Nephron progenitor cell (in vitro differentiated cells): ENCODE measurements around the gene TBL1XR1.

ENCODE experiments used
- DNase-seq: peaks from one replicate; pipeline ENCODE4 v3.0.0; 2021
- H3K27ac Mint-ChIP-seq: 2 replicates; pipeline ENCODE4 v1.8.0; 2021; ENCODE audit warnings: mild to moderate bottlenecking, moderate library complexity, mixed read lengths
- H3K27me3 Mint-ChIP-seq: 2 replicates; pipeline ENCODE4 v1.8.0; 2021; ENCODE audit warnings: mild to moderate bottlenecking, low read depth, mixed read lengths; ENCODE audit not compliant: poor library complexity
- H3K36me3 Mint-ChIP-seq: 2 replicates; pipeline ENCODE4 v1.8.0; 2021; ENCODE audit warnings: low read depth, mixed read lengths
- H3K4me1 Mint-ChIP-seq: 2 replicates; pipeline ENCODE4 v1.8.0; 2021; ENCODE audit warnings: mixed read lengths
- H3K4me3 Mint-ChIP-seq: 2 replicates; pipeline ENCODE4 v1.8.0; 2021; ENCODE audit warnings: mild to moderate bottlenecking, moderate library complexity, mixed read lengths
- H3K9me3 Mint-ChIP-seq: 2 replicates; pipeline ENCODE4 v1.8.0; 2021; ENCODE audit warnings: mild to moderate bottlenecking, moderate library complexity, mixed read lengths
- TF ChIP-seq, protein P1 (sequence below): fragments of 200-600 bp; sonication (generic); IDR thresholded peaks from 2 replicates; pipeline ENCODE4 v1.5.0; 2021; ENCODE audit warnings: antibody characterized with exemption

TBL1XR1 gene

DNA sequence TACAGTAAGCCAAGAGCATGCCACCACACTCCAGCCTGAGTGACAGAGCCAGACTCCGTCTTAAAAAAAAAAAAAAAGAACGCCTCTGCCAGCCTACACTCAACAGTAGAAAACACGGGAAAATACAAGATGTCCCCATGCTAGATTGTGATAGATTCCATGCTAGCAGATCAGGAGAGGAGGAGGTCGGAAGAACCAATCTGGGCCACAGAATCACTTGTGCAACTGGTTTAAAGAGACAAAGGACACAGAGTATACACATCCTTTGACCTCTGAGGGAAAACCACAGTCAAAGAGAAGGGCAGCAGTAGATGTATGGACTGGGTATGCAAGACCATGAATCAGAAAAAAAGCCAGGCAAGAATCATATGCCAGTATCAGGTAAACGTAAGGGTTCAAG, 15.9 kb downstream of the TBL1XR1 start:
- no peak overlapping the region for H3K27ac Mint-ChIP-seq
- DNase-seq: no peak
- no peak overlapping the region for H3K4me3 Mint-ChIP-seq
- peaks cover 93% of the 10 kb centered on the region for H3K36me3 Mint-ChIP-seq
- H3K27me3 Mint-ChIP-seq: peaks cover 7% of the 10 kb centered on the region
- H3K4me1 Mint-ChIP-seq: peaks cover 28% of the 10 kb centered on the region
- TF ChIP-seq, protein P1, sequence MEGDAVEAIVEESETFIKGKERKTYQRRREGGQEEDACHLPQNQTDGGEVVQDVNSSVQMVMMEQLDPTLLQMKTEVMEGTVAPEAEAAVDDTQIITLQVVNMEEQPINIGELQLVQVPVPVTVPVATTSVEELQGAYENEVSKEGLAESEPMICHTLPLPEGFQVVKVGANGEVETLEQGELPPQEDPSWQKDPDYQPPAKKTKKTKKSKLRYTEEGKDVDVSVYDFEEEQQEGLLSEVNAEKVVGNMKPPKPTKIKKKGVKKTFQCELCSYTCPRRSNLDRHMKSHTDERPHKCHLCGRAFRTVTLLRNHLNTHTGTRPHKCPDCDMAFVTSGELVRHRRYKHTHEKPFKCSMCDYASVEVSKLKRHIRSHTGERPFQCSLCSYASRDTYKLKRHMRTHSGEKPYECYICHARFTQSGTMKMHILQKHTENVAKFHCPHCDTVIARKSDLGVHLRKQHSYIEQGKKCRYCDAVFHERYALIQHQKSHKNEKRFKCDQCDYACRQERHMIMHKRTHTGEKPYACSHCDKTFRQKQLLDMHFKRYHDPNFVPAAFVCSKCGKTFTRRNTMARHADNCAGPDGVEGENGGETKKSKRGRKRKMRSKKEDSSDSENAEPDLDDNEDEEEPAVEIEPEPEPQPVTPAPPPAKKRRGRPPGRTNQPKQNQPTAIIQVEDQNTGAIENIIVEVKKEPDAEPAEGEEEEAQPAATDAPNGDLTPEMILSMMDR: no peak
- H3K9me3 Mint-ChIP-seq: peaks cover 60% of the 10 kb centered on the region

DNA sequence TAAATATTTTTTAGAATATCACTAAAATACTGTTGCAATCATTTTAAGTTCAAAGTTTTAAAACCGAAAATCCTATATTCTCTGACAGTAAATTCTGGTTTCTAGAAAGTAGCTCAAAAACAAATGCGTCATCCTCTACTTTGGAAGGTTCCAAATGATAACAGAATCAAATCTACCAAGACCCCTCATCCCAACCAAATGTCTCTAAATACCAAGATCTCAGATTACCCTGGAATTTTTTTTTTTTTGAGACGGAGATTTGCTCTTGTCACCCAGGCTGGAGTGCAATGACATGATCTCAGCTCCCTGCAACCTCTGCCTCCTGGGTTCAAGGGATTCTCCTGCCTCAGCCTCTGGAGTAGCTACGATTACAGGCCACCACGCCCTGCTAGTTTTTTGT, 16.8 kb downstream of the TBL1XR1 start:
- Mint-ChIP-seq H3K27ac (no peak overlapping the region), H3K27me3 (peaks cover 10% of the 10 kb centered on the region), H3K4me1 (peaks cover 26% of the 10 kb centered on the region), H3K4me3 (no peak overlapping the region), H3K36me3 (peaks cover 88% of the 10 kb centered on the region), H3K9me3 (peaks cover 59% of the 10 kb centered on the region)
- TF ChIP-seq, protein P1: no peak
- no peak for DNase-seq

DNA sequence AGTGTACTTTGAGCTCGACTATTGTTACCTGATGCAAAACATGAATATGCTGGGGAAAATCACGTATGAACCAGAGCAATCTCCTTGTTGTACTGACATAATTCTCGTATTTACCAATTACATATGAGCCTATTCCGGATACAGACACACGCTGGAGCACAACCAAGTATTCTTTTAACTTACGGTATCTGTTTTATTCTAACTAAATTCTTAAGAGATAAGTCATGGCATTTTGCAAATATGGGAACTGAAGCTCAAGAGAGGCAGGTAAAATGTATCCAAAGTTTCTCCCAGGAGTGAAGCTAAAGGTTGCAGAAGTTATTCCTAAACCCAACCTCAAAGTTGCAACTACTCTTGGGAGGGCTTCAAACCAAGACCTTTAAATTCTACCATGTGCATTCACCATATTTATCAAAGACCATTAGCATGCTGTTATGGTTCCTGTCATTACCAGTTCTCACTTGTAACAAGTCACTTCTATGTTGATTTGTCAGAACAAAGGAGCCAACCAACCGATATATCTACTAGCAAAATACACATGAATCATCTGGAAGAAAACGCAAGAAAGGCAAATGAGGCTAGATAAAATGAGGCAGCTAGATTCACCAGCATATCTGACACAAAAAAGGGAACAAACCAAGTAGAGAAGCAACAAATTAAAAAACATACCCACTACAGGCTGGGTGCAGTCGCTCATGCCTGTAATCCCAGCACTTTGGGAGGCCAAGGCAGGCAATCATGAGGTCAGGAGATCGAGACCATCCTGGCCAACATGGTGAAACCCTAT, 17.8 kb downstream of the TBL1XR1 start:
- no peak for DNase-seq
- peaks cover 31% of the 10 kb centered on the region for H3K4me1 Mint-ChIP-seq
- H3K36me3 Mint-ChIP-seq: peaks cover 87% of the 10 kb centered on the region
- H3K27me3 Mint-ChIP-seq: peaks cover 10% of the 10 kb centered on the region
- H3K9me3 Mint-ChIP-seq: peaks cover 53% of the 10 kb centered on the region
- peak overlapping the region; percentile 32 for H3K27ac Mint-ChIP-seq
- no peak overlapping the region for H3K4me3 Mint-ChIP-seq
- TF ChIP-seq, protein P1: no peak

DNA sequence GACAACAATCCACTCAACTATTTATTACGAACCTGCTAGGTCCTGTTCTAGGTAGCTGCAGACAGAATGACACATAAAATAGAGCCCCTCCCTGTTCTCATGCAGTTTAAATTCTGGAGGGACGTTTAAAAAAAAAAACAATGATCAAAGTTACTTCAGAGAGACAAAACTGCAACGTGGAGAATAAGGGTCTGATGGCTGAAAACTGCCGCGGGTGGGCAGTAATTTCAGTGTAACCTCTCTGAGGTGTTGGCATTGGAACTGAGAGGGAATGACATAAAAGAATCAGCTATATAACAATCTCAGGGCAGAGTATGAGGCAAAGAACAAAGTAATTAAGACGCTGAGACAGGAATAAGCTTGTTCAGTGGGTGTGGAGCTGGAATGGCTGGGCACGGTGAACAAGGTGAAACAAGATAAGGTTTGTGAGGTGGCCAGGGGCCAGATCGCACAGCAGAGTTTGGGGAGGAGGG, 19.5 kb downstream of the TBL1XR1 start:
- Mint-ChIP-seq H3K4me1 (peaks cover 42% of the 10 kb centered on the region), H3K9me3 (peaks cover 54% of the 10 kb centered on the region), H3K36me3 (peaks cover 89% of the 10 kb centered on the region), H3K27me3 (peaks cover 10% of the 10 kb centered on the region), H3K27ac (peak overlapping the region; percentile 76), H3K4me3 (no peak overlapping the region)
- DNase-seq: no peak
- TF ChIP-seq, protein P1: no peak

DNA sequence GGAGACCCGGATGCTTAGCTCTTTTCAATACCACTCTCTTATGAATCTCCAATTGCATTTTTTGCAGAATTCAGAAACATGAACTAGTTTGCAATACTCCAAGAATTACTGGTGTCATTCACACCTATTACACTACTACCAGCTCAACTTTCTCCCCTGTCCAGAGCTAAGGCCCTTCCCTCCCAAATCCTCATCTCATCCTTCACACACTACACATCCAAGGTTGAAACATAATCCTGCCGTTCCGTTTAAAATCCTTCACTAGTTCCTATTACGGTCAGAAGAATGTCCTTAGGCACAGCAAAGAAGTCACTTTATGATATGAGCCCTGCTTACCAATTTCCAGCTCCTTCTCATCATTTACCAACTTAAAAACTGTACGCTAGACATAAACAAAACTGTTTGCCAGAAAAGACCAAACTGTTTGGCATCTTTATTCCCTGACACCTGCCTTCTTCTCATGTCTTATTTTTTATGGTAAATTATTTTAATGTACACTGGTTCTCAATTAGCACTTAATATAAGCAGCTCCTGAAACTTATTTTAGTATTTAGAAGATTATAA, 22.6 kb downstream of the TBL1XR1 start:
- H3K36me3 Mint-ChIP-seq: peaks cover 89% of the 10 kb centered on the region
- H3K4me1 Mint-ChIP-seq: peaks cover 42% of the 10 kb centered on the region
- TF ChIP-seq, protein P1: no peak
- H3K27ac Mint-ChIP-seq: peak overlapping the region; percentile 81
- peaks cover 40% of the 10 kb centered on the region for H3K9me3 Mint-ChIP-seq
- H3K27me3 Mint-ChIP-seq: peaks cover 3% of the 10 kb centered on the region
- peak overlapping the region; percentile 0 for H3K4me3 Mint-ChIP-seq
- DNase-seq: no peak
